Loucy (cell line): ENCODE measurements around the gene LRRC4C.

Source experiments
- CTCF ChIP-seq: fragments of 200-600 bp; sonication (generic); conservative IDR thresholded peaks from 2 replicates; pipeline ENCODE4 v1.5.1; 2014; ENCODE audit warnings: mild to moderate bottlenecking, antibody characterized with exemption, low read length
- EZH2phosphoT487 ChIP-seq: fragments of 200-600 bp; IDR thresholded peaks from 2 replicates; pipeline ENCODE4 v1.6.1; 2018; ENCODE audit warnings: antibody characterized with exemption, mild to moderate bottlenecking, moderate library complexity, borderline replicate concordance

- no peak for TF ChIP-seq CTCF
- TF ChIP-seq EZH2phosphoT487 = no peak
Observed at GRCh38 chr11:41320653-41321052, 138.8 kb downstream of the LRRC4C start.
